Measurements from ENCODE around the gene TSC22D4.
"Not testable (repeated sequence)": the region's sequence is repeated elsewhere in the genome, so short reads cannot be mapped to it uniquely, and the experiment has no call there.

The TSC22D4 gene

GRCh38 chr7:100472121-100472851, 6.7 kb downstream of the TSC22D4 start:
- DNase-seq, result no peak

- DNase-seq, result no peak
Observed at GRCh38 chr7:100471021-100471420, 8.0 kb downstream of the TSC22D4 start.

DNA sequence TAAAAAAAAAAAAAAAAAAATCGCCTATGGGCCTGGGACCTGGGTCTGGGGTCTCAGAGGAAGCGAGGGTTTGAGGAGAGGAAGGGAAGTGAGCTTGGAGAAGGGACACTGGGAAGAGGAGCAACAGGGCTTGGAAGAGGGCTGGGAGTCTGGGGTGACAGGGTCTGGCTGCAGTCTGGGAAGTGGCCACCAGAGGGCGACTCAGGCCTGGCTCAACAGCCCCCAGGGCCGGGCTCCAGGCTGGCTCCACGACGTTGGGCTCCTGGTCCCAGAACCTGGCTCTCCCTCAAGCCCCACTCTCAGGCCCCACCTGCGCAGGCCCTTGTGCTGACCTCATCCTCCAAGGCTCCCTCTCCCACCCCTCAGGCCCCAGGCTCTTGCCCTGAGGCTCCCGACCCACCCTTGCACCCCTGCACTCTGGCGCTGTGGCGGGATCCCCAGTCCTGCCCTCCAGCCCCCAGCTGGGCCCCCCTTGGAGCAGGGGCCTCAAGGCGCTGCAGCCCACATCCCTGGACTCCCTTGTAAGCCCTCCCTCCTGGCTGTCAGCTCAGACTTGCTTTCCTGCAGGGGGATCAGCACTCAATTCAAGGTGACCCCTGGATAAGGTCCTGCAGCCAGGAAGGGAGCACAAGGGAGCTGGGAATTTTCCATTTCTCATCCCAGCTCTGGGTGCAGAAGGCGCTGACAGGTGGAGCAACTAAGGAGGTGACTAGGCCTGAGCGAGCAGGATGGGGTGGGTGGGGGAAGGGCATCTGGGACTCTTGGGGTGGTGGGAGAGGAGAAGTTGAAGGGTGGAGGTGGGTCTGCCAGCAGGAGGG, 9.6 kb downstream of the TSC22D4 start:
- peak; percentile 76 to 79 for DNase-seq

- DNase-seq, result no peak
Observed at GRCh38 chr7:100467638-100468373, 11.2 kb downstream of the TSC22D4 start.

GRCh38 chr7:100466653-100467605, 12.1 kb downstream of the TSC22D4 start:
- no peak for DNase-seq

DNA sequence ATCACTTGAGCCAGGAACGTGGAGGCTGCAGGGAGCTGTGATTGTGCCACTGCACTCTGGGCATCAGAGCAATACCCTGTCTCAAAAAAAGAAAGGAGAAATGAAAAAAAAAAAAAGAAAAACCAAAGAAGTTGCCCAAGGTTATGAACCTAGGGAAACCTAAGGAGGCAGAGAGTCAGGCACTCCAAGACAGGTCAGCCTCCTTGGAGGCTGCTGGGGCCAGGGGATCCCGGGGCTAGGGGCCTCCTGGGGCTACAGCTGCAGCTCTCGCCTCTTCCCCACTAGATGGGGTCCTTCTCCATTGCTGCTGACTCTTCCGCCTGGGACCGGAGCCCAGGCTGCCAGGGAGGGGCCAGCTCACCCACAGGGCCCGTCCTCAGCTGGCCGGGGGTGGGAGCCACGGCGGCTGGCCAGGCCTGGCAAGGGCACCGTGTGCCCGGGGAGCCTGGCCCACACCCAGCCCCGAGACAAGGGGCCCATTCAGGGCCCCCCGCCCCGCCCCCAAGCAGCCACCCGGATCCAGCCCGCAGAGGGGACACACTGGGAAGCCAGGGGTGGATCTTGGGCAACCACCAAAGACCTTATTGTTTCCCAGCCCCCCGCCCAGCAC, 13.2 kb downstream of the TSC22D4 start:
- peak; percentile 75 to 82 for DNase-seq

GRCh38 chr7:100465299-100465698, 13.7 kb downstream of the TSC22D4 start:
- DNase-seq, result no peak

GRCh38 chr7:100464791-100465190, 14.2 kb downstream of the TSC22D4 start:
- DNase-seq, result no peak

DNA sequence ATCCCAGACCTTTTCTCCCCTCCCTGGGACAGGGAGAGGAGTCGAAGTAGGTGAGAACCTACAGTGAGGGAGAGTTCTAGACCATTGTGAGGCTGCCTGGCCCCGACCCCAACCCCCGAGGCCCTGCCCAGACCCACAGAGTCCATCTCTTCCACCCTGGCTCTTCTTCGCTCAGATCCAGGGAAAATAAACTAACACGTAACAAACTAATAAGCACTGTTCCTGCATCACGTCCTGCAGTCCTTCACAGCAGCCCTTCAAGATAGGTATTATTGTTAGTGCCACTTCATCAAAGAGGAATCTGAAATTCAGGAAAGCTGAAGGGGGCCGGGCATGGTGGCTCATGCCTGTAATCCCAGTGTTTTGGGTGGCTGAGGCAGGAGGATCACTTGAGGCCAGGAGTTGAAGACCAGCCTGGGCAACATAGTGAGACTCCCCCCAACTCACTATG, 14.8 kb downstream of the TSC22D4 start, which contains the start of gene SPACDR:
Gene SPACDR, minus strand, starts transcription at position 51 of the 451 bp plus-strand sequence. CDS start 235 bp downstream, outside the sequence.
- DNase-seq, result no peak

DNA sequence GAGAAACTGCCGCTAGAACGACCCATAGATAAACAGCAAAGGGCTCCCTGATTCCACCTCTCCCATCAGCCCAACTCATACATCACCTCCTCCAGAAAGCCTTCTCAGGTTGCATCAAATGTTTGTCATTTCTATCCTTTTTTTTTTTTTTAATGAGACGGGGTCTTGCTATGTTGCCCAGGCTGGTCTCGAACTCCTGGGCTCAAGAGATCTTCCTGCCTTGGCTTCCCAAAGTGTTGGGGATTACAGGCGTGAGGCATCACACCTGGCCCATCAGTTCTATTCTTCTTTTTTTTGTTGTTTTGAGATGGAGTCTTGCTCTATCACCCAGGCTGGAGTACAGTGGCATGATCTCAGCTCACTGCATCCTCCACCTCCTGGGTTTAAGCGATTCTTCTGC, 22.0 kb downstream of the TSC22D4 start:
- DNase-seq, result no peak

DNA sequence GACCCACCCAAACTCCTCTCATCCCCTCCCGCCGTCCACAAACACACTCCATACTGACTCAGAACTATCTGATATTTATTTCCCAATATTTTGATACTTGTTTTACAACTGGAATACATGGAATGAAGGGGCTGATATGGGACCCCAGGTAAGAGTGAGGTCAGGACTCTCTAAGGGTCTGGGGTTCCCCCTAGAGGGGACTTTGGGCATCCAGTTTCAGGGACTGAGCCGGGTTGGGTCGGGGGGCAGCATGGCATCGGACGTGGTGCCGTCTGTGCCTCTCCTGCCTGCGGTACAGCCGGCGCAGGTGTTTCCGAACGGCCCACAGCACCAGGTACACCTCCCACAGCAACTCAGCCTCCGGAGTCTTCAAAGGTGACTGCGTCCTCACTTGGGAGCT, 22.5 kb downstream of the TSC22D4 start:
- DNase-seq, result no peak

GRCh38 chr7:100455206-100455605, 23.8 kb downstream of the TSC22D4 start:
- DNase-seq, result no peak

DNA sequence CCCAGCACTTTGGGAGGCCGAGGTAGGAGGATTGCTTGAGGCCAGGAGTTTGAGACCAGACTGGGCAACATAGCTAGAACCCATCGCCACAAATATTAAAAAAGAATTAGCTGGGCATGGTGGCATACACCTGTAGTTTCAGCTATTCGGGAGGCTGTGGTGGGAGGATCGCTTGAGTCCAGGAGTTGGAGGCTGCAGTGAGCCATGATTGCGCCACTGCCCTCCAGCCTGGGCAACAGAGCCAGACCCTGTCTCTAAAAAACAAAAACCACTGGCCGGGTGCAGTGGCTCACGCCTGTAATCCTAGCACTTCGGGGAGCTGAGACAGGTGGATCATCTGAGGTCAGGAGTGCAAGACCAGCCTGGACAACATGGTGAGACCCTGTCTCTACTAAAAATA, 25.2 kb downstream of the TSC22D4 start:
- not testable (repeated sequence) for DNase-seq

DNA sequence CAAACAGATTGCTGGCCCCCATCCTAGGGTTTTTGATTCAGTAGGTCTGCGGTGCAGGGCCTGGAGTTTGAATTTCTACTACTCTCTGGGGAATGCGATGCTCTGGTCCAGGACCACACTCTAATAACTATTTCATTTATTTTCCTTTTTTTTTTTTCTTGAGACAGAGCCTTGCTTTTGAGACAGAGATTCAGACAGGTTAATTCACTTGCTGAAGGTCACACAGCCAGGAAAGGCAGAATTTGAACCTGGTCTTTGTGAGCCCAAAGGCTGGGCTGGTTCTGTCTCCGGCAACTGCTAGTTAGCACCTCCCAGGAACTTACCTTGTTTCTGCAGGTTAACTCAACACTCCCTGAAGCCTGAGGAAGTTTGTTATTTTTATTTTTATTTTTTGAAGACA, 26.5 kb downstream of the TSC22D4 start:
- no peak for DNase-seq

DNA sequence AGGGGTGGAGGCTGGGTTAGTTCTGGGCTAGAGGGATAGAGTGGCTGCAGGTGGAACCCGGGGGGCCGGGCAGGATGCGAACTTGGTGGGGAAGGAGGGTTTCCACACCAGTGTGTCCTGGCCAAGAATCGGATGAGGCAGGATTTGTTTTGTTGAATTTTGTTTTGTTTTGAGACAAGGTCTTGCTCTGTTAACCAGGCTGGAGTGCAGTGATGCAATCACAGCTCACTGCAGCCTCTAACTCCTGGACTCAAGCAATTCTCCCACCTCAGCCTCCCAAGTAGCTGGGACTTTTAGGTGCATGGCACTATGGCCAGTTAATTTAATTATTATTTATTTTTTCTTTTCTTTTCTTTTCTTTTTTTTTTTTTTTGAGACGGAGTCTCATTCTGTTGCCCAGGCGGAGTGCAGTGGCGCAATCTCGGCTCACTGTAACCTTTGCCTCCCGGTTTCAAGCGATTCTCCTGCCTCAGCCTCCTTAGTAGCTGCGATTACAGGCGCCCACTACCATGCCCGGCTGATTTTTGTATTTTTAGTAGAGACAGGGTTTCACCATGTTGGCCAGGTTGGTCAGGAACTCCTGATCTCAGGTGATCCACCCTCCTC, 29.7 kb downstream of the TSC22D4 start:
- DNase-seq, result no peak

DNA sequence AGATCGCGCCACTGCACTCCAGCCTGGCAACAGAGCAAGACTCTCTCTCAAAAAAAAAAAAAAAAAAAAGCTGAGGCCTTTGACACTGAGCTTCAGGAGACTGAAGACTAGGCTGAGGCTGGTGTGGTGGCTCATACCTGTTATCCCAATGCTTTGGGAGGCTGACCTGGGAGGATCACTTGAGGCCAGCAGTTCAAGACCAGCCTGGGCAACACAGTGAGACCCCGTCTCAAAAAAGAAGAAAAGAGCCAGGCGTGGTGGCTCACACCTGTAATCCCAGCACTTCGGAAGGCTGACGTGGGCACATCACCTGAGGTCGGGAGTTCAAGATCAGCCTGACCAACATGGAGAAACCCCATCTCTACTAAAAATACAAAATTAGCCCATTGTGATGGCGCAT, 31.7 kb downstream of the TSC22D4 start:
- DNase-seq, result not testable (repeated sequence)

DNA sequence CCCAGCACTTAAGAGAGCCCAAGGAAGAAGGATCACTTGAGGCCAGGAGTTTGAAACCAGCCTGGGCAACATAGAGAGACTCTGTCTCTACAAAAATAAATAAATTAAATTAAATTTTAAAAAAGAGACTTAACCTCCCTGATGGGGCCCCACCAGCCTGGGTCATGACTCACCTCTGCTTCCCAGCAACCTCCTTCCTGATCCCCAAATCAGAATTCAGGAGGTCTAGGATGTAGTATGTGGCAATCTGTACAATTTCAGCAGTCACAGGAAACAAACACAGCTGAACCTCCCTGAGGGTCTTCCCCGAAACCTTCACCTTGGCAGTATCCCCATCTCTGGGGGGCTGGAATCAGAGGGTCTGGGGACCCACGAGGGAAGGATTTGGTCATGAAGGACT, 33.0 kb downstream of the TSC22D4 start:
- no peak for DNase-seq

DNA sequence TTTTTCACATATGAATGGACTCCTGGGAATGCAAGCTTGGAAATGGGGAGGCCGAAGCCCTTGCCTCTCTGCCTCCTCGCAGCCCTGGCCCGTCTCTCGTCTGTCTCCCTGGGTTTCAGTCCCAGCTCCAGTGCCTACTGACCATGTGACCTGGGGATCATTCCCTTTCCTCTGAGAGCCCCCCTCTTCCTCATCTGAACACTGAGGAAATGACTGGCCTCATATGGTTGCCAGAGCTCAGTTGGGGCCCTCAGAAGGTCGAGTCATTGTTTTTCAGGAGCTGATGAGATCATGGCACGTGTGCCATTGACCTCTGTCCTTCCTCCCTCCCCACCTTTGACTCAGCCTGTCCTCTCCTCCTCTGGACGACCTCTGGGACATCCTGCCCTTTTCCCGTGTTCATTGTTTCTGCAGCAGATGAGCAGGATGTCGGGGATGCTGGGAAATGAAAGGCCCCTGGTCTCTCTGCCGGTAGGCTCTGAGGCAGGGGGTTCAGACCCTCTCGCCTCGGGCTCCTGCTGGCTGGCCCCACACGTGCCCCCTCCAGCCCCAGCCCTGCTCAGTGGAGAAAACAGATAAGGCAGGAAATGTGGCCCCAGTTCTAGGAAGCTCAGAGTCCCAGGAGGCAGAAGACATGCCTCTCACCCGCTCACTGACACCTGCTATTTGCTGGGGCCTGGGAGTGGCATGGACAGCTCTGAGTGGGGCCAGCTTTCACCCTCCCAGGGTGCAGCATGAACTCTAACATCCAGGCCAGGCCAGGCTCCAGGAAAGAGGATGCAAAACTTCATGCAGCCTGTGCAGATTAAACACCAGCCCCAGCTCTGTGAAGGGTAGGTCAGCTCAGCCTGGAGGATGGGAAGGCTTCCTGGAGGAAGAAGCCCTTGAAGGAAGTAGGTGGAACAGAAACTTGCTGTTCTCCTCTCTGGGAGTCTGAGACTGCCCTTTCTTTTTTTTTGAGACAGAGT, 34.4 kb downstream of the TSC22D4 start:
- no peak for DNase-seq

- DNase-seq, result no peak
Observed at GRCh38 chr7:100443096-100443840, 35.7 kb downstream of the TSC22D4 start.

All from NCI-H2081 (cell line).